ENCODE results near the gene BBLN.

The BBLN gene

DNA sequence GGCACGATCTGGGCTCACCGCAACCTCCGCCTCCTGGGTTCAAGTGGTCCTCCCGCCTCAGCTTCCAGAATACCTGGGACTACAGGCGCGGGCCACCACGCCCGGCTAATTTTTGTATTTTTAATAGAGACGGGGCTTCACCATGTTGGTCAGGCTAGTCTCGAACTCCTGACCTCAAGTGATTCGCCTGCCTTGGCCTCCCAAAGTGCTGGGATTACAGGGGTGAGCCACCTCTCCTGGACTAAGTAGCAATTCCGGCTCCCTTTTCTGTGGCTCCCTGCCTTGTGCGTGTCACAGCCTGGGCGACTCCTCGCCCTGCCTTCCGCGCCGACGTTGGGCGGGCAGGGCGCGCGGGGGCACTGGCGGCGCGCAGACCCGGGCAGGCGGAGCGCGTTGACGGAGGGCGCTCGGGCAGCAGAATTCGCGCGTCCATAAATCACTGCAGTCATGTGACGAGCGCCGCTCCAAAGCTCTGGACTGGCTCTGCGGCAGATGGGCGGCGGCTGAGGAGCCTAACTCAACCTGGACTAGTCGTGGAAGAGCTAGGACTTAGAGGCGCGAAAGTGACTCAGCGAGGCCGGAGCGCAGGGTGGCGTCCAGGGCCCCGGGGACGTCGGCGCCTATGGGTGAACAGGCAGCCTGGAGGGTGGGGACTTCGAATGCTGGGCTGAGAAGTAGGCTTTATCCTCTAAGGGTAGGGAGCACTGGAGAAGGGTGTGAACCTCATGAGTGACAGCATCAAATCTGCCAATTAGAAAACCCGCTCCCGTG is 32.7 kb downstream of the BBLN start:
- FAIRE-seq, result no peak

DNA sequence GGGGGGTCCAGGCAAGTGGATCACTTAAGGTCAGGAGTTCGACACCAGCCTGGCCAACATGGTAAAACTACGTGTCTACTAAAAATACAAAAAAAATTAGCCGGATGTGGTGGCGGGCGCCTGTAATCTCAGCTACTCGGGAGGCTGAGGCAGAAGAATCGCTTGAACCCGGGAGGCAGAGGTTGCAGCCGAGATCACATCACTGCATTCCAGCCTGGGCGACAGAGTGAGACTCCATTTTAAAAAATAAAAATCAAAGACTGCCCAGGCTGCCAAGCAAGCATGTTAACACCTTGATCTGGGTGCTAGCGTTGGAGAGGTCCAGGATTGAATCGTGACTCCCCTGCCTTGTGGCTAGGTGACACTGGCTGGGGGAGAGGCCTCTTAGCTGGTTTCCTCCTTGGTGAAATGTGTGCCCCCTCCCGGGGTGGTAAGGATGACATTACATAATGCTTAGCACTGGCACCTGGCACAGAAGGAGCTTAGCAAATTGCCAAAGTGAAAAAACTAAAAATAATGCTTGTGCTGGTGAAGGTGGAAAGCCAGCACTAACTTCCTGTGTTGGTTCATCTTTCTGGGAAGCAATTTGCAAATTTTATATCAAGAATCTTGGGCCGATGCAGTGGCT is 33.5 kb downstream of the BBLN start:
- FAIRE-seq, result no peak

GRCh38 chr9:128201441-128202369 is 41.6 kb downstream of the BBLN start:
- no peak for FAIRE-seq

DNA sequence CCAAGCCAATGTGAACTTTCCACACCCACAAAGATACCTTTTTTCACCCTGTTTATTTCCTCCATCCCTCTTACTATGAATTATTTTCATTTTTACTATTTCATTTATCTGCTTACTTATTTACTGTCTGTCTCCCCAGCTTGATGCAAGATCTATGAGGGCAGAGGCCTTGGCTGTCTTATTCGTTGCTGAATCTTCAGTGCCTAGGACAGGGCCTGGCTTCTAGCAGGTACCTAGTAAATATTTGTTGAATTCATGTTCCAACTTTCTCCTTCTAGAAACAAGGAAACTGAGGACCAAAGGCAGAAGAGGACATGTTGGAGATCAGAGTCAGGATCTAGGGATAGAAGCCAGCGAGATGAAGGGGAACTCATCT is 42.6 kb downstream of the BBLN start:
- no peak for FAIRE-seq

GRCh38 chr9:128203024-128203706 is 43.1 kb downstream of the BBLN start, which contains the start of gene DNM1:
Gene DNM1 (plus strand): TSS chr9:128203379. CDS start chr9:128203471, 92 bp downstream.
- FAIRE-seq, result no peak

DNA sequence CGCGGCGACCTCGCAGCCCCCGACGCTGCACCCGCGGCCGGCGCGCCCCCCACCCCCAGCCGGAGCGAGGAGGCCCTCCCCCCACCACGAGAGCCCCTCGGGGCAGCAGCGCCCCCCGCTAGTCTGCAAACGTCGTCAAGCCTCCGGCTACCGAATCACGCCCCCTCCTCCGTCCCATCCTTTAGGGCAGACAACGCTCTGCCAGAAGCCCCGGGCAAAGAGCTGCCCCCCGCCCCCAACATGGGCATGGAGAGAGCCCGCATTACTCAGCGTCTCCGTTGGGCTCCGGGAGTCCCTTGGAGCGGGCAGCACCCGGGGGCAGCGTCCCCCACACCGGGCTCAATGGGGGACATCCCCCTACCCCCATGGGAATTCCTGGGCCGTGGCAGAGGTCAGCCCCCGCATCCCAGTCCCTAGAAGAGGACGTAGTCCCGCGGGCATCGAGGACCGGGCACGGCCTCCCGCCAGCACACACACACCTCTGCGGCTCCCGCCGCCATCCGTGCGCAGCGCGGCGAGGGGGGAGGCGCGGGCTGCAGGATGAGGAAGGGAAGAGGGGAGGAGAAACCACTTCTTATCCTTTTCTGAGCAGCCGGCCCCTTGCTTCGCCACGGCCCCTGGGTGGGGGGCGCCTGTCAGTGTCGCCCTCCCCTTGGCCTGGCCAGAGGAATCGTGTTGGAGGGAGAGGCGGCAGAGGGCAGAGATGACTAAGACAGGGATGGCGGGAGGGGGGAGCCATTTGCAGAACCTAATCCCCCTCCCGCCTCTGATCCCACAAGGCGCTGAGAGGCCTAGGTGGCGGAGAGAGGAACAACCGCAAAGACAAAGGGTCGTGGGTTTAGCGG is 43.9 kb downstream of the BBLN start:
- no peak for FAIRE-seq

DNA sequence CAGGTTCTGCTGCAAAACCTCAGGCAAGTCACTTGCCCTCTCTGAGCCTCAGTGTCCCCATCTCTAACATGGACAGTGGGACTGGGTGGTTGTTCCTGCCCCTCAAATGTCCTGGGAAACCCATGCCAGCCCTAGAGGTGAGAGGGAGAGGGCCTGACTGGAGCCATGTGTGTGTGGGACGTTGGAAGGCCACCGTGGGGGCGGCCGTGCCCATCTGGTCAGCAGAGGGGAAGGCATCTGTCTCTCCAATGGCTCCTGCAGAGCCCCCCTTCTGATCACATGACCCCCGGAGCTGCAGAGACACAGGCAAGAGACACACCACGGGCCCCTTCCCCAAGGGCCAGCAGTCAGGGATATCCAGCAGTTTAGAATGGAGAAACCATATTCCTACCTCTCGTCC is 44.8 kb downstream of the BBLN start:
- FAIRE-seq, result no peak

- FAIRE-seq, result no peak
These were observed 45.4 kb downstream of the BBLN start for GRCh38 chr9:128205296-128205944.

GRCh38 chr9:128206484-128206883 is 46.4 kb downstream of the BBLN start:
- FAIRE-seq, result no peak

DNA sequence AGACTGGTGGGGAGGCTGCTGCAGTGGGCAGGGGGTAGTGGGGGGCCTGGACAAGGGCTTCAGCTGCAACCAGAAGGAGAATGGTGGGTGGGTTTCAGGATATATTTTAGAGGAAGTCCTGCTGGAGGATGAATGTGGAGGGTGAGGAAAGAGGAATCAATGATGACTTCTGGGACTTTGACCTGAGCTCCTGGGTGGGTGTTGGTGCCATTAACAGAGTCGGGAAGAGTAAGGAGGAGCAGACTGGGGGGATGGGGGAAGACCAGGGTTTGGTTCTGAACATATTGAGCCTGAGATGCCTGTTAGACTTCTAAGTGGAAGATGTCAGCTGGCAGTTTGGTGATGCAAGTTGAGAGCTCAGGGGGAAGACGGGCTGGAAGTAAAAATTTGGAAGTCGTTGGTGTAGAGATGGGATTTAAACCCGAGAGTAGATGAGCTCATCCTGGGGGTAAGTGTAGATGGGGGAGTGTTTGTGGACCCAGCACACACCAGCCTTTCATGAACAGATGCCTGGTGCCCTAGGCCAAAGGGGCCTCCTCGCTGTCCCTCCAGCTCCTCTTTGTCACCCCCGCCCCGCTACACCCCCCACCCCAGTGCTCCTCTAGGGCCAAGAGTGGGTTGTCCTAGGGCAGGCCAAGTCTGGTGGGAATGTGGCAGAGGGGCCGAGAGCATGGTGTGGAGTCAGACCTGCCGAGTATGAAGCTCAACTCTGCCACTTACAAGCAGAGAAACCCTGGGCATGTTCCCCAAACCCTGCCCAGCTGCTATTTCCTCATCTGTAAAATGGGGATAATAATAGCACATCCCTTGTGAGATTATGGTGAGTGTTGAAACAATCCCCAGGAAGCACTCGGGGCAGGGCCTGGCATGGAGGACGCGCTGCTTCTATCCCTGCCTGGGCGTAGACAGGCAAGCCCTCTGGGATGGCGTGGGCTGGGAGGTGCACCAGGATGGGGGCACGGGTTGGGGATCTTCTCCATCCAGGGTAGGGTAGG is 47.1 kb downstream of the BBLN start:
- no peak for FAIRE-seq

- FAIRE-seq, result no peak
These were observed 48.3 kb downstream of the BBLN start for GRCh38 chr9:128208386-128208785.

- FAIRE-seq, result no peak
These were observed 49.0 kb downstream of the BBLN start for GRCh38 chr9:128208946-128209669.

DNA sequence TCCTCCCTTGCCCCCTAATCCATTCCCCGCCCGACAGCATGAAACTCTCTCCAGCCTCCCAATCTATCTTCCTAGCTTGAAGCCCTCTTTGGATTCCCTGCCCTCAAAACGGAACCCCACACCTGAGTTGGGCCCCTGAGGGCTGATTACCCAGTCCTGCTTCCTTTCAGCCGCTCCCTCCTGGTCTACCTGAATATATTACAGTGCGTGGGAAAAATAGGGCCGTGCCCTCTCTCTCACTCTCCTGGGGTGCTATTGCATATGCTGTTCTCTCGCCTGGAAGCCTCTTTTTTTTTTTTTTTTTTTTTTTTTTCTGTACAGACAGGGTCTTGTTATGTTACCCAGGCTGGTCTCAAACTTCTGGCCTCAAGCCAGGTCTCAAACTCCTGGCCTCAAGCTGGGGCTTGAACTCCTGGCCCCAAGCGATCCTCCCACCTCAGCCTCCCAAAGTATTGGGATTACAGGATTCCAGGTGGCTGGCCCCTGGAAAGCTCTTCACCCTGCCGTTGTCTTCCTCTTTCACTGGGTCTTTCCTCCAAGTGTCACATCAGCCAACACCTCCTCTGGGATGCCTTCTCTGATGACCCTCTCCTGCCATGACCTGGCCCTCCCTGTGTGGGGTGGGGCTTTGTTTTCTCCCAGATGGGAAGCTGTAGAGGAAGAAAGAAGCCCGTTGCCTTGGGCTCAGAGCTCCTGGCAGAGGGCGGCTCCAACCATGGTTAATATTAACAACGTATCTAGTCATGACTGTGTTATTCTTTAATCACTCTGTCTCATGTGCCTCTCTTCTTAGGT is 51.3 kb downstream of the BBLN start:
- no peak for FAIRE-seq

GRCh38 chr9:128211981-128212281 is 51.9 kb downstream of the BBLN start:
- no peak for FAIRE-seq
